Activated T-cell treated with anti-CD3 and anti-CD28 coated beads, Interleukin-2, amount 50 U/mL, for 72 hours (primary cell): ENCODE measurements around the gene POLD2. TPM values are rescaled to one million over a fixed set of nuclear protein-coding genes. Genes with fewer than 3 reads are reported as not detected.

ENCODE experiments used
- ATAC-seq, 2 donors: fragments of 150-1000 bp; cut with Tn5 transposase; replicated peaks in 1 of 2; 2 replicates each; pipeline ENCODE4 v1.10.0; 2021; ENCODE audit warnings: moderate library complexity in 2 of 2, mild to moderate bottlenecking in 1 of 2
- DNase-seq, 2 donors: peaks; one replicate each; pipeline ENCODE4 v3.0.0; 2021 to 2022; ENCODE audit warnings: mixed read lengths in 1 of 2
- H3K27ac Mint-ChIP-seq: one replicate; pipeline ENCODE4 v1.8.0; 2022; ENCODE audit warnings: mild to moderate bottlenecking, moderate library complexity, mixed read lengths
- H3K27me3 Mint-ChIP-seq: one replicate; pipeline ENCODE4 v1.8.0; 2022; ENCODE audit warnings: low read depth, mixed read lengths
- H3K36me3 Mint-ChIP-seq, 2 donors: one replicate each; pipeline ENCODE4 v1.8.0; 2022; ENCODE audit warnings: mixed read lengths in 2 of 2, mild to moderate bottlenecking in 1 of 2; ENCODE audit not compliant: insufficient read depth in 2 of 2
- H3K4me1 Mint-ChIP-seq: one replicate; pipeline ENCODE4 v1.8.0; 2022; ENCODE audit warnings: low read depth, mixed read lengths
- H3K4me3 Mint-ChIP-seq, 2 donors: one replicate each; pipeline ENCODE4 v1.8.0; 2022; ENCODE audit warnings: mild to moderate bottlenecking in 2 of 2, mixed read lengths in 2 of 2, moderate library complexity in 2 of 2
- H3K9me3 Mint-ChIP-seq, 2 donors: one replicate each; pipeline ENCODE4 v1.8.0; 2022; ENCODE audit warnings: mixed read lengths in 2 of 2
- total RNA-seq, 2 donors: library from RNA; stranded (reverse); gene quantifications; one replicate each; pipeline ENCODE4 v1.2.3, GENCODE V29; 2022

POLD2 gene
- total RNA-seq, 2 donors from 2014 or later, result 101 to 138 TPM

GRCh38 chr7:44078521-44078920, 44.8 kb downstream of the POLD2 start:
- Mint-ChIP-seq H3K27ac (no peak overlapping the region), H3K27me3 (no peaks in the 10 kb centered on the region), H3K9me3 (no peaks in the 10 kb centered on the region), H3K4me3 (no peak overlapping the region), H3K36me3 (peaks cover 7 to 23% of the 10 kb centered on the region in 2 donors), H3K4me1 (peaks cover 59% of the 10 kb centered on the region)
- no peak for ATAC-seq
- no peak for DNase-seq

GRCh38 chr7:44077681-44078091, 45.7 kb downstream of the POLD2 start:
- Mint-ChIP-seq H3K4me1 (peaks cover 50% of the 10 kb centered on the region), H3K9me3 (no peaks in the 10 kb centered on the region), H3K27me3 (no peaks in the 10 kb centered on the region), H3K27ac (peak overlapping the region; percentile 52), H3K36me3 (peaks cover 7 to 24% of the 10 kb centered on the region in 2 donors), H3K4me3 (peak overlapping the region in 1 of 2 donors; percentile 15)
- ATAC-seq (no peak), DNase-seq (no peak)

DNA sequence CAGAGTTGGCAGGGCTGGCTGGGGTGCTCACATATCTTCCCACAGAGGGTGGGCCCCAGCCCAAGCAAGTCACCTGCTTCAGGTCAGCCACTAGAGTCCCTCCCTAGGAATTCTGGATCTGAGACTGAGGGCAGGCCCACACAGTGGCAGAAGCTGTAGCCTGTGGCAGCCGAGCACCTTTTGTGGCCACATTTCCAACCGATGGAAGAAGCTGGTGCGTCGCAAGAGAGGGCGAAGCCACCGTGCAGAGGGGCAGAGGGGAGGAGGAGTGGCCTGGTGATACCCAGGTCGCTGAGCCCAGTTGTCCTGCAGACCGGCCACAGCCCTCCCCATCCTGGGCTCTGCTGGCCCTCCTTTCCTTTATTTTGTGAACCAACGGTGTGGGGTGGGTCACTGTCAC, 46.3 kb downstream of the POLD2 start:
- no peak overlapping the region for H3K4me3 Mint-ChIP-seq
- H3K27ac Mint-ChIP-seq, result peak overlapping the region; percentile 52
- H3K27me3 Mint-ChIP-seq, result no peaks in the 10 kb centered on the region
- DNase-seq (no peak), ATAC-seq (no peak)
- H3K4me1 Mint-ChIP-seq, result peaks cover 50% of the 10 kb centered on the region
- H3K9me3 Mint-ChIP-seq, result no peaks in the 10 kb centered on the region
- peaks cover 7 to 25% of the 10 kb centered on the region in 2 donors for H3K36me3 Mint-ChIP-seq

DNA sequence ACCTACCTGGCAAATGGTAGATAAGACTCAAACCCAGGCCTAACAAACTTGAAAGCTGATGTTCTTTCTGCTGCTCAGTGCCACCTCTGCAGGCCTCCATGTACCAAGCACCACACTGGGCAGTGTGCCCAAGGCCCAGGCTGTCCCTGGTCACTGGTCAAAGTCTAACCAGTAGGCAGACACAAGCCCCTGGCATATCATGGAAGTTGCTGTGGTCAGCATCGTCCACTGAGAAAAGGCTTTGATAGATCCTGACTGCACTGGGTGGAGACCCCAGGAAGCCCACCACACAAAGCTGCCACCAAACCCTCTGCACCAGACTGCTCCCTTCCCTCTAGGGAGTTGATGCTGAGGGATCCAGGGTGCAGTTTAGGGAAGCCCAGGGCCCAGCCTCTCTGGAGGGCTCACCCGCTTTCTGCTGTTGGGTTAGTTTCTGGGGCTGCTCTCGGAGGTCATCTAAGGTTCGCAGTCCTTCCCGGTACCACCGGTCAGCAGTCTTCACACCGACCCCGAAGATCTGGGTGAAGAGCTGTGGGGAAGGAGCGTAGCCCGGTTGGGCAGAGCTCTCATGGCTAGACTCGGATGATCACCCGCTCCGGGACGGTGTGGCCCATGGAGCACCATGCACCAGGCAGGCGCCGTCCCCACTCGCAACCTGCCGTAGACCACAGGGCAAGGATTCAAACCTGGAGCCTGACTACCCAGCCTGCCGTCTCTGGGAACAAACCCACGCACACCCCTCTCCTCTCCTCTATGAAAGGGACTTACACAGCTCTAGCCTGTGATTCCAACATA, 47.0 kb downstream of the POLD2 start:
- DNase-seq (no peak), ATAC-seq (no peak)
- no peak overlapping the region for H3K4me3 Mint-ChIP-seq
- peaks cover 43% of the 10 kb centered on the region for H3K4me1 Mint-ChIP-seq
- H3K27me3 Mint-ChIP-seq, result no peaks in the 10 kb centered on the region
- H3K27ac Mint-ChIP-seq, result no peak overlapping the region
- no peaks in the 10 kb centered on the region for H3K9me3 Mint-ChIP-seq
- peaks cover 7 to 22% of the 10 kb centered on the region in 2 donors for H3K36me3 Mint-ChIP-seq

- Mint-ChIP-seq H3K27ac (peak overlapping the region; percentile 77), H3K4me1 (peaks cover 35% of the 10 kb centered on the region), H3K4me3 (no peak overlapping the region), H3K27me3 (no peaks in the 10 kb centered on the region), H3K9me3 (no peaks in the 10 kb centered on the region), H3K36me3 (peaks cover 5 to 18% of the 10 kb centered on the region in 2 donors)
- ATAC-seq (no peak), DNase-seq (no peak)
Measured at GRCh38 chr7:44075296-44076075, 47.9 kb downstream of the POLD2 start.

- peak overlapping the region in 1 of 2 donors; percentile 9 for H3K4me3 Mint-ChIP-seq
- peaks cover 30% of the 10 kb centered on the region for H3K4me1 Mint-ChIP-seq
- H3K27me3 Mint-ChIP-seq, result no peaks in the 10 kb centered on the region
- ATAC-seq (peak; percentile 4 to 18), DNase-seq (no peak)
- H3K27ac Mint-ChIP-seq, result peak overlapping the region; percentile 77
- H3K9me3 Mint-ChIP-seq, result no peaks in the 10 kb centered on the region
- peaks cover 5 to 18% of the 10 kb centered on the region in 2 donors for H3K36me3 Mint-ChIP-seq
Measured at GRCh38 chr7:44074349-44074695, 49.0 kb downstream of the POLD2 start.

DNA sequence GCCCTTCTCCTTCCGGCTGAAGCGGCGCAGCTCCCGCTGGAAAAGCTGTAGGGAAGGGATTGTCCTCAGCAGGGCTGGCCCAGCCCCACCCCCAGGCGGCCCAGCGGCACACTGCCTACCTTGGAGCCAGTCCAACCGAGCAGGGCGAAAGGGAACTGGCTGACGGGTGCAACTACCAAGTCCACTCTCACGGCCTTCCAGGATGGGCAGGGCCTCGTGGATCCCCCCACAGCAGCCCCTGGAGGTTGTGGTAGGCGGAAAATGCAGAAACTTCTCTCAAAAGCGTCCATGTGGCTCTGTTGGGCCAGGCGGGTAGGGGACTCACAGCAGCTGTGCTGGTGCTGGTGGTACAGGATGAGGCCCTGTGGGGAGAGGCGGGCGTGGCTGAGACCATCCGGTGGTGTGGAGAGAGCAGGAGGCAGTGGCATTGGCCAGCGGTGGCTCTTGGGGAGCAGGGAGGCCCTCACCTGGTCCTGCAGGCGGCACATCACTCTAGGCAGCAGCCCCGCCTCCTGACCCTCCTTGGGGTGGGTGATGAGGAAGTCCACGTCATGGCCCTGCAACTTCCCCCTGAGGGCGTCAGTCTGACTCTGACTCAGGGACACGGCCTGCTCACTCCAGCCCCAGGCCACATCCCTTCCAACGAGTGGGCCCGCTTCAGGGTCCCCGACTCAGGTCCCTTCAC, 49.5 kb downstream of the POLD2 start:
- Mint-ChIP-seq H3K36me3 (peaks cover 5 to 18% of the 10 kb centered on the region in 2 donors), H3K27me3 (no peaks in the 10 kb centered on the region), H3K4me1 (peaks cover 31% of the 10 kb centered on the region), H3K9me3 (no peaks in the 10 kb centered on the region), H3K27ac (peak overlapping the region; percentile 77), H3K4me3 (peak overlapping the region in 1 of 2 donors; percentile 20)
- ATAC-seq (peak; percentile 85 to 92), DNase-seq (peak; percentile 70 to 73)

- DNase-seq (peak; percentile 50 to 58), ATAC-seq (peak; percentile 25 to 47)
- Mint-ChIP-seq H3K9me3 (no peaks in the 10 kb centered on the region), H3K4me1 (peaks cover 26% of the 10 kb centered on the region), H3K36me3 (peaks cover under 1 to 13% of the 10 kb centered on the region in 2 donors), H3K27me3 (no peaks in the 10 kb centered on the region), H3K4me3 (no peak overlapping the region), H3K27ac (peak overlapping the region; percentile 66)
Measured at GRCh38 chr7:44072364-44073231, 50.8 kb downstream of the POLD2 start.

- Mint-ChIP-seq H3K4me1 (peaks cover 18% of the 10 kb centered on the region), H3K4me3 (no peak overlapping the region), H3K36me3 (peaks cover 0 to 11% of the 10 kb centered on the region in 2 donors), H3K9me3 (no peaks in the 10 kb centered on the region), H3K27me3 (no peaks in the 10 kb centered on the region), H3K27ac (peak overlapping the region; percentile 66)
- no peak for ATAC-seq
- no peak for DNase-seq
Measured at GRCh38 chr7:44071726-44072363, 51.5 kb downstream of the POLD2 start.

GRCh38 chr7:44068054-44068453, 55.3 kb downstream of the POLD2 start:
- ATAC-seq (no peak), DNase-seq (no peak)
- H3K27me3 Mint-ChIP-seq, result no peaks in the 10 kb centered on the region
- peaks cover 0 to 5% of the 10 kb centered on the region in 2 donors for H3K36me3 Mint-ChIP-seq
- no peaks in the 10 kb centered on the region for H3K9me3 Mint-ChIP-seq
- H3K27ac Mint-ChIP-seq, result peak overlapping the region; percentile 1
- H3K4me3 Mint-ChIP-seq, result no peak overlapping the region
- peaks cover 14% of the 10 kb centered on the region for H3K4me1 Mint-ChIP-seq

DNA sequence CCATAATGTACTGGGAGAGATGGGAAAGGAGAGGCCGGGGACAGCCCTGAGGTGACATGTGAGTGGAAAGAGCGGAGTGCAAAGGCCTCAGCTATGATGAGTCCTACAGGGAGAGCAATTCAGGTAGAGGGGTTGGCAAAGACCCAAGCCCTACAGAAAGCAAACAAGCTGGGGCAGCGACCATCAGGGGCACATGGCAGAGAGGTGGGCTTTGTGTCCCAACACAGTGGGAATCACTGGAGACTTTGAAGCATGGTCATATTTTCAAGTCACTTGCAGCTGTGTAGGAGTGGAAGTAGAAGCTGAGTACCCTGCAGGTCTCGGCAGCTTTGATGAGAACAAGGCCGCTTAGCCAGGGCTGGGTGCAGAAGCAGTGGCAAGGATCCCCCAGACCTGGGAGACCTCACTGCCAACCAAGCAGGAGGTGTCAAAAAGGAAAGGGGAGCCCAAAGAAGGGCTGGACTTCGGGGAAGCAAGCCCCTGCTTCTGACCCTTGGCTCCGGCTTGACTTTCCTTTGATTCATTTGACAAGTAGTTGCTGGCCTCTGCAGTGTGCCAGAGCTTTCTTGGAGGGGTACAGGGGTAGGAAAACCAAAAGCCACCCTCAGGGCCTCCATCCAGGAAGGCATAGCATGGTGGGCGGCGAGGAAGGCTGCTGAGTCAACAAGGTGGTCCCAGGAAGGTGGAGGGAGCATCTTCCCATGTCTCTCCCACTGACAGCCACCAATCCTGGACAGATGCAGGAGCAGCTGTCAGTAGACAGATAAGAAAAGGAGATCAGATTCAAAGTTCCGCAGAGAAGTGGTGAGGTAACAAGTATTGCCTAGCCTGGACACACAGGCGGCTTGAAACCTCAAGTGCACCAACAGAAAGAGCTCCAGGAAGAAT, 56.0 kb downstream of the POLD2 start:
- Mint-ChIP-seq H3K9me3 (no peaks in the 10 kb centered on the region), H3K27ac (peak overlapping the region; percentile 4), H3K4me3 (no peak overlapping the region), H3K36me3 (peaks cover 0 to 3% of the 10 kb centered on the region in 2 donors), H3K4me1 (peaks cover 14% of the 10 kb centered on the region), H3K27me3 (no peaks in the 10 kb centered on the region)
- ATAC-seq, result no peak
- DNase-seq, result no peak
